T-cell (primary cell): Measurements from ENCODE around the gene RPS6KA2. TPM values are rescaled to one million over a fixed set of nuclear protein-coding genes. Genes with fewer than 3 reads are reported as not detected.

Experiments used
- ATAC-seq, 4 experiments: fragments of 200-7000 bp in 3 of 4; fragments of 150-1000 bp in 1 of 4; cut with Tn5 transposase; replicated peaks in 1 of 4; 1 replicate in 3 of 4; 2 replicates in 1 of 4; pipeline ENCODE4 v1.10.0; 2021; ENCODE audit warnings: moderate library complexity in 3 of 4, mild to moderate bottlenecking in 2 of 4, moderate number of reproducible peaks in 1 of 4
- CTCF ChIA-PET, 2 donors: fragments of 300-600 bp; sonication (Branson Sonifier 250); formaldehyde crosslinking; loops; one replicate each; lab custom pipeline; 2022; ENCODE audit warnings: antibody characterized with exemption in 2 of 2; lab: Charles Lee
- POLR2A ChIA-PET, 2 donors: fragments of 300-600 bp; sonication (Branson Sonifier 250); formaldehyde crosslinking; loops; one replicate each; lab custom pipeline; 2022; ENCODE audit warnings: antibody characterized with exemption in 2 of 2; lab: Charles Lee
- DNase-seq, 35 experiments: peaks; one replicate each; pipeline versions ENCODE4 v3.0.0 to v3.0.0-alpha.2; 2013 to 2023
- H3K27ac ChIP-seq: one replicate; pipeline ENCODE4 v1.5.1; 2013; ENCODE audit warnings: low read length
- H3K27me3 ChIP-seq, 2 experiments: replicated peaks in 1 of 2; 1 replicate in 1 of 2; 2 replicates in 1 of 2; pipeline versions ENCODE4 v1.6.1 to v1.7.0; 2013; ENCODE audit warnings: low read length in 1 of 2, mixed read lengths in 1 of 2; ENCODE audit not compliant: control insufficient read depth in 2 of 2, insufficient read depth in 2 of 2; ENCODE audit errors: extremely low read depth in 1 of 2
- H3K36me3 ChIP-seq, 2 donors: 1 replicate in 1 of 2; 2 replicates in 1 of 2; pipeline versions ENCODE4 v1.6.1 to v1.7.0; 2013; ENCODE audit warnings: low read length in 1 of 2; ENCODE audit not compliant: control insufficient read depth in 2 of 2, insufficient read depth in 1 of 2; ENCODE audit errors: extremely low read depth in 1 of 2
- H3K4me1 ChIP-seq, 2 experiments: 1 replicate in 1 of 2; 2 replicates in 1 of 2; pipeline versions ENCODE4 v1.6.1 to v1.7.0; 2013; ENCODE audit warnings: low read length in 2 of 2, mixed read lengths in 1 of 2; ENCODE audit not compliant: insufficient read depth in 2 of 2, control insufficient read depth in 1 of 2; ENCODE audit errors: extremely low read depth in 1 of 2
- H3K4me3 ChIP-seq, 2 donors: 1 replicate in 1 of 2; 2 replicates in 1 of 2; pipeline versions ENCODE4 v1.5.1 to v1.7.0; 2013; ENCODE audit warnings: mild to moderate bottlenecking in 2 of 2, low read length in 1 of 2, moderate library complexity in 1 of 2; ENCODE audit not compliant: control insufficient read depth in 1 of 2; ENCODE audit errors: extremely low read depth in 1 of 2
- H3K9me3 ChIP-seq: 2 replicates; pipeline ENCODE4 v1.7.0; 2013
- H3K27ac Mint-ChIP-seq, 2 donors: one replicate each; pipeline ENCODE4 v1.8.0; 2020 to 2021; ENCODE audit warnings: mild to moderate bottlenecking in 2 of 2, mixed read lengths in 2 of 2
- H3K27me3 Mint-ChIP-seq, 2 donors: one replicate each; pipeline ENCODE4 v1.8.0; 2021 to 2022; ENCODE audit warnings: mixed read lengths in 2 of 2
- H3K36me3 Mint-ChIP-seq: one replicate; pipeline ENCODE4 v1.8.0; 2021; ENCODE audit warnings: mixed read lengths
- H3K4me1 Mint-ChIP-seq, 3 donors: one replicate each; pipeline ENCODE4 v1.8.0; 2020 to 2022; ENCODE audit warnings: mixed read lengths in 3 of 3, mild to moderate bottlenecking in 1 of 3
- H3K4me3 Mint-ChIP-seq, 3 donors: one replicate each; pipeline ENCODE4 v1.8.0; 2020 to 2022; ENCODE audit warnings: mild to moderate bottlenecking in 3 of 3, mixed read lengths in 3 of 3, moderate library complexity in 3 of 3
- H3K9me3 Mint-ChIP-seq, 3 donors: one replicate each; pipeline ENCODE4 v1.8.0; 2020 to 2022; ENCODE audit warnings: mixed read lengths in 3 of 3
- WGBS: methylation state at CpG from one replicate; pipeline ENCODE4 v1.1.5; 2013; ENCODE audit warnings: missing lambda C conversion rate; ENCODE audit not compliant: insufficient coverage; 5-methylcytosine and 5-hydroxymethylcytosine counted together
- total RNA-seq, 35 experiments: library from RNA in 6 of 35; stranded (reverse) in 6 of 35; fragments of 120-200 nt in 1 of 35; gene quantifications; one replicate each; pipeline versions ENCODE4 v1.2.1 to v1.2.4 and lab custom pipeline; 2013 to 2026

The RPS6KA2 gene
- total RNA-seq, 5 donors from 2014 or later (not counting 1 experiment from before 2014, with no cell fraction given), result 4.1 to 21.5 (median 12.4) TPM

DNA sequence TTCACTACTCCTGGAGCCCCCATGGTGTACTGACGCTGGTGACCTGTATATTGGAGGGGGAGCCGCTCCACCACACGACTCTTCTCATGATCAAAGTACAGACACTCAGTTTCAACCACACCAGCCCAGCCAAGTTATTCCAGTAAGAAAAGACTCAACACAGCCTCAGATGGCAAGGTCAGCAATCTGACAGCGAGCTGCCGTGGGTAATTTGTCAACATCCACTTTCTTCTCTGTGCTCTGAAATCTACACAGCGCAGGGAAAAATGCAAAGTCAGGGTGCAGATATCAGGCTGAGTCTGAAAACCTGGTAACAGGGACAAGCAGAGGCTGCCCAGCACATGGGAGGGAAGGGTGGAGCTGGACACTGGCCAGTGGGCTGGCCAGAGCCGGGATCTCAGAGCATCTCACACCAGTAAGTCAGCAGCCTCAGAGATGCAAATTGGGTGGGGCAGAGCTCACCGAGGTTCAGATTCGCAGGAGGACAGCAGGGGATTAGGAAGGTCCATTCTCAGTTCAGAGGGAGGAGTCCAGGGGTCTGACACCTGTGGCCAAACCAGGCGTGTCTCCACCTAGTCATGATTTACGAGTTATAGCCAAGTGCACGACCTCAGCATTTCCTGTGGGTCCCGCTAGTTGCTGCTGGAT is 44.5 kb upstream of the RPS6KA2 start:
- no peak overlapping the region for H3K4me3 Mint-ChIP-seq
- H3K27ac Mint-ChIP-seq, result no peak overlapping the region
- H3K4me1 ChIP-seq, result no peaks in the 10 kb centered on the region
- no peak overlapping the region for H3K4me3 ChIP-seq
- ATAC-seq (no peak), DNase-seq (no peak)
- peaks cover 30 to 36% of the 10 kb centered on the region in 2 donors for H3K27me3 Mint-ChIP-seq
- ChIA-PET CTCF (no interaction called here), POLR2A (no interaction called here)
- H3K9me3 ChIP-seq, result no peaks in the 10 kb centered on the region
- no peaks in the 10 kb centered on the region for H3K9me3 Mint-ChIP-seq
- peaks cover 0 to 6% (median 5%) of the 10 kb centered on the region in 3 donors for H3K4me1 Mint-ChIP-seq
- peaks cover 3 to 28% of the 10 kb centered on the region in 2 experiments for H3K27me3 ChIP-seq
- H3K27ac ChIP-seq, result no peak overlapping the region
- WGBS, result 43% methylated on average over 10 of the region's 13 CpGs
- H3K36me3 Mint-ChIP-seq, result peaks cover 8% of the 10 kb centered on the region
- H3K36me3 ChIP-seq, result no peaks in the 10 kb centered on the region

DNA sequence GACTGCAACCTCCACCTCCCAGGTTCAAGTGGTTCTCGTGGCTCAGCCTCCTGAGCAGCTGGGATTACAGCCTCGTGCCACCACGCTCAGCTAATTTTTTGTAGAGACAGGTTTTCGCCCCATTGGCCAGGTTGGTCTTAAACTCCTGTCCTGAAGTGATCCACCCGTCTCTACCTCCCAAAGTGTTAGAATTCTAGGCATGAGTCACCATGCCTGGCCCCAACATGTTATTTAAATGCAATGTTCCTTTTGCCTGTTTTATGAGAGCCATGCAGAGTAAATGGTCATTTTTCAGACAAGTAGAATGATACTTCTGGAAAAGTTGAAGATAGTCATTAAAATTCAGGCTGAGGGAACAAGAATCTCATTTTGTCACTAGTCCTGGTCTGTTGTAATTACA is 43.8 kb upstream of the RPS6KA2 start:
- no peak overlapping the region for H3K4me3 Mint-ChIP-seq
- ATAC-seq (no peak), DNase-seq (no peak)
- no peak overlapping the region for H3K27ac ChIP-seq
- CTCF ChIA-PET, result no interaction called here
- peaks cover 3 to 28% of the 10 kb centered on the region in 2 experiments for H3K27me3 ChIP-seq
- POLR2A ChIA-PET, result no interaction called here
- H3K27ac Mint-ChIP-seq, result no peak overlapping the region
- H3K4me1 ChIP-seq, result no peaks in the 10 kb centered on the region
- H3K4me3 ChIP-seq, result no peak overlapping the region
- H3K27me3 Mint-ChIP-seq, result peaks cover 30 to 34% of the 10 kb centered on the region in 2 donors
- no peaks in the 10 kb centered on the region for H3K9me3 ChIP-seq
- no peaks in the 10 kb centered on the region for H3K36me3 ChIP-seq
- H3K4me1 Mint-ChIP-seq, result peaks cover 0 to 6% (median 5%) of the 10 kb centered on the region in 3 donors
- no peaks in the 10 kb centered on the region for H3K9me3 Mint-ChIP-seq
- WGBS, result 97% methylated on average over 3 of the region's 5 CpGs
- peaks cover 7% of the 10 kb centered on the region for H3K36me3 Mint-ChIP-seq

DNA sequence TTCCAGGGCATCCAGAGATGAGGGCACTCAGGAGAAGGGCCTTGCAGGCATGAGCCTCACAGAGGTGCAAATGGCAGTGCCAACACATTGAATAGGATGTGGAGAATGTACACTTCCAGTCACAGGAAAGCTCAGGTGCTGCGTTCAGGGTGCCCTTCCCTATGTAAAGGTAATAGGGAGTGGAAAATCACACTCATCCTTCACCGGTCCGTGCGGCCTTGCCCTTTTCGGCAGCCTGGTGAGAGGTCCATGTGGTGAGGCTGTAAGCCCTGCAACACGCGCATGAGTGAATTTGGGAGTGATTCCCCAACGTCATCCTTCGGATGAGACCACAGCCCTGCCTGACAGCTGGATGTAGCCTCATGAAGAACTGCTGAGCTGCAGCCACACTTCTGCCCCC is 43.0 kb upstream of the RPS6KA2 start:
- no peaks in the 10 kb centered on the region for H3K9me3 Mint-ChIP-seq
- Histone ChIP-seq H3K36me3 (no peaks in the 10 kb centered on the region), H3K27ac (no peak overlapping the region), H3K4me1 (no peaks in the 10 kb centered on the region), H3K27me3 (peaks cover 3 to 28% of the 10 kb centered on the region in 2 experiments), H3K9me3 (no peaks in the 10 kb centered on the region), H3K4me3 (no peak overlapping the region)
- CTCF ChIA-PET, result no interaction called here
- ATAC-seq, result no peak
- H3K4me3 Mint-ChIP-seq, result no peak overlapping the region
- WGBS, result no CpG with 5 or more reads among the region's 9 CpGs
- POLR2A ChIA-PET, result no interaction called here
- peaks cover 7% of the 10 kb centered on the region for H3K36me3 Mint-ChIP-seq
- H3K4me1 Mint-ChIP-seq, result peaks cover 0 to 6% (median 5%) of the 10 kb centered on the region in 3 donors
- peaks cover 26% of the 10 kb centered on the region in 2 donors for H3K27me3 Mint-ChIP-seq
- H3K27ac Mint-ChIP-seq, result no peak overlapping the region
- DNase-seq, result no peak

DNA sequence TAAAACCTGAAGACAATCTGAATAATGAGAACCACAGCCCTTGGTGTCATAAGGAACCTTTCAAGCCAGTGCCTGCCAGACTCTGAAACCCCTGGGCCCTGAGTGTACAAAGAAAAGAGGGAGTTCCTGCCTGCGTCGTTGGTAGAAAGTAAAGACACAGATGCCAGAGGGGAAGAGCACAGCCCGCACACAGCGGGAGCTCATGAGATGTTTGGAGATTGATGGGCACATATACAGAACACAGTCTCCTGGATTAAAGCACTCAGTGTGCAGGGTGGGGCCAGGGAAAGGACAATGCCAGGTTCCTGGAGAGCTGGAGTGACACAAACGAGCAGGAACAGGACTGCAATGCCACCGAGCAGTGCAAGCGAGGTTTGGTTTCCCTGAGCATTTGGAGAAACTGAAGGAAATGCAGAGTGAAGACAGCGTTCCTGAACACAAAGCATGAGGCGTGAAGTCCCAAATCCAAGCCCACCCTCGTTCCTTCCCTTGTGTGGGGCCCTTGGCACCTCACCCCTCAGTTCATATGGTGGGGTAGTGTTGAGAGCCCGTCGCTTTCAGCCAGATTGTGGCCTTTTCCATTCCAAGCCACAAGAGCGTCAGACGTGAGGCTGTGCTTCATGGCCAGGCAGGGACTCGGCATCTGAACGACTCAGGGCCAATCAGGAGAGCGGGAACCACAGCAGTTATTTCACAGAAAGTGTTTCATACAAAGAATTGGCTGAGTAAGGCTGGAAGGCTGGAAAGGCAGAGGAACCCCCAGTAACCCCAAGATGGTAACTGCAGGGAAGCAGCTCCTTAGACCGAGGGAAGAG is 41.0 kb upstream of the RPS6KA2 start:
- H3K4me1 ChIP-seq, result no peaks in the 10 kb centered on the region
- H3K36me3 Mint-ChIP-seq, result no peaks in the 10 kb centered on the region
- POLR2A ChIA-PET, result interaction anchor here in 1 of 2 donors (0.6 kb wide), 1 partner anchor 1023 kb away, joined by 3 read pairs; no protein-coding TSS in a partner anchor
- peaks cover 18 to 24% of the 10 kb centered on the region in 2 donors for H3K27me3 Mint-ChIP-seq
- H3K36me3 ChIP-seq, result no peaks in the 10 kb centered on the region
- ATAC-seq (no peak), DNase-seq (no peak)
- H3K4me1 Mint-ChIP-seq, result peaks cover 0 to 7% (median 2%) of the 10 kb centered on the region in 3 donors
- H3K9me3 ChIP-seq, result no peaks in the 10 kb centered on the region
- CTCF ChIA-PET, result no interaction called here
- WGBS, result 85% methylated on average over 12 of the region's 18 CpGs
- H3K9me3 Mint-ChIP-seq, result no peaks in the 10 kb centered on the region
- H3K4me3 ChIP-seq, result no peak overlapping the region
- no peak overlapping the region for H3K27ac ChIP-seq
- H3K4me3 Mint-ChIP-seq, result no peak overlapping the region
- H3K27me3 ChIP-seq, result peaks cover 3 to 26% of the 10 kb centered on the region in 2 experiments
- no peak overlapping the region for H3K27ac Mint-ChIP-seq

DNA sequence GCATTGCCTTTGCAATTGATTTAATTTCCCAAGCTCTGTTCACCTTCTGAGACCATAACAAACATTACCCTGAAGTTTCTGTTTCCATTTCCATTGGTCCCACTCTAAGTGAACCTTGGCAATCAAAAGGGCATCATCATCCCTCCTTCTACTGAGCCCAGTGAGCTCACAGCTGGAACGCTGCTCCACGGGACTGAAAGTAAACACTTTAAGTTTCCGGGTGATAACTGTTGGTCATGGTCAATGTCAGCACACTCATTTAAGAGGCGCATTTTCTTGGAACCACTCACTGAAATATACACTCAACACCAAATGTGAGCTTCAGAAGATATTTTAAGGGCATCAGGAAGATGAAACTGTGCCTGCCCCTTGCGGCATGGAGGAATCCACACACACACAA is 37.1 kb upstream of the RPS6KA2 start:
- H3K4me1 ChIP-seq, result no peaks in the 10 kb centered on the region
- peaks cover 0 to 7% (median 2%) of the 10 kb centered on the region in 3 donors for H3K4me1 Mint-ChIP-seq
- H3K9me3 Mint-ChIP-seq, result no peaks in the 10 kb centered on the region
- H3K36me3 ChIP-seq, result no peaks in the 10 kb centered on the region
- ChIA-PET CTCF (no interaction called here), POLR2A (no interaction called here)
- WGBS, result 100% methylated on average over 1 of the region's 5 CpGs
- H3K27ac Mint-ChIP-seq, result no peak overlapping the region
- H3K36me3 Mint-ChIP-seq, result no peaks in the 10 kb centered on the region
- no peak overlapping the region for H3K27ac ChIP-seq
- ATAC-seq (no peak), DNase-seq (no peak)
- peaks cover 3 to 13% of the 10 kb centered on the region in 2 donors for H3K27me3 Mint-ChIP-seq
- no peak overlapping the region for H3K4me3 Mint-ChIP-seq
- no peak overlapping the region for H3K4me3 ChIP-seq
- H3K9me3 ChIP-seq, result no peaks in the 10 kb centered on the region
- peaks cover 0 to 9% of the 10 kb centered on the region in 2 experiments for H3K27me3 ChIP-seq

DNA sequence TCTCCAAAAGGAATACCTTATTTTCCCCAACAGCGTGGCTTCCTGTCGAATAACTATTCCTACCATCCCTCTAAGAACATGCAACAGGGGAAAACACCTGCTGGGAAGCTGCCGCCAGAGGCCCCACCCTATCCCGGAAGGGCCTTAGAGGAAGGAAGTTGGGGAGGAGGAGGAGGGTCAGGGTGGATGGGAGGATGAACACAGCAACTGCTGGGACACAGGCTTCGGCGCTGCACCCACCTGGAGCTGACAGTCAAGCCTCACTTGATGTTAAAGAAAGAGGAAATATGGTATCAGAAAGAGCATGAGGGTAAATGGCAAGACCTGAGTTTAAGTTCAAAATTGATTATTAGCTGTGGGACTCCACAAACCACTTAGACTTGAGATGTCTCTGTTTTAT is 36.5 kb upstream of the RPS6KA2 start:
- ChIA-PET POLR2A (no interaction called here), CTCF (no interaction called here)
- no peak overlapping the region for H3K27ac Mint-ChIP-seq
- ATAC-seq (no peak), DNase-seq (no peak)
- H3K4me3 ChIP-seq, result no peak overlapping the region
- H3K36me3 Mint-ChIP-seq, result no peaks in the 10 kb centered on the region
- no peaks in the 10 kb centered on the region for H3K9me3 Mint-ChIP-seq
- H3K27me3 Mint-ChIP-seq, result peaks cover 5 to 13% of the 10 kb centered on the region in 2 donors
- 70% methylated on average over 3 of the region's 6 CpGs for WGBS
- H3K27ac ChIP-seq, result no peak overlapping the region
- peaks cover 0 to 7% (median 2%) of the 10 kb centered on the region in 3 donors for H3K4me1 Mint-ChIP-seq
- H3K4me3 Mint-ChIP-seq, result no peak overlapping the region
- peaks cover 0 to 9% of the 10 kb centered on the region in 2 experiments for H3K27me3 ChIP-seq
- no peaks in the 10 kb centered on the region for H3K36me3 ChIP-seq
- H3K4me1 ChIP-seq, result no peaks in the 10 kb centered on the region
- H3K9me3 ChIP-seq, result no peaks in the 10 kb centered on the region
